ENCODE data around the gene JHY.
A peak's percentile ranks its signal among the peaks of the same experiment; 100 is the strongest.

The JHY gene

GRCh38 chr11:122872046-122872445, 10.5 kb upstream of the JHY start:
- no peak for DNase-seq

- DNase-seq: no peak
These were observed 7.6 kb upstream of the JHY start for GRCh38 chr11:122874991-122875390.

- DNase-seq: no peak
These were observed 4.8 kb upstream of the JHY start for GRCh38 chr11:122877732-122878131.

- DNase-seq: no peak
These were observed 2.8 kb upstream of the JHY start for GRCh38 chr11:122879785-122880184.

- DNase-seq: peak; percentile 64
These were observed 492 bp downstream of the JHY start for GRCh38 chr11:122882857-122883645.

DNA sequence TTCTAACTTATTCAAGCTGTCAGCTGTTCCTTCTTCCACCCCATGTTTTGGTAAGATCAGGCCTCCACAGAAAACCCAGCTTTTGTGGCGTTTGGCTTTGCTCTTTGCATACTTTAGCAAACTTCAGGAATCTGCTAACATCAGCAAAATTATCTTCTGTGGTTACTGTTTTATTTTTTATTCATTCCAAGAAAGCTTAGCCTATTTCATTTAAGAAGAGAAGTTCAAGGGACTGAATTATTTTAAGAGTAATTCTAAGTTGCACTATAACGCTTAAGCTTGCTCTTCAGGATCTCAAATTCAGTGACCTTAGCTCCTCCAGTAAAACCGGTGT, 1.1 kb downstream of the JHY start:
- DNase-seq: no peak

- no peak for DNase-seq
These were observed 5.6 kb downstream of the JHY start for GRCh38 chr11:122888162-122888561.

DNA sequence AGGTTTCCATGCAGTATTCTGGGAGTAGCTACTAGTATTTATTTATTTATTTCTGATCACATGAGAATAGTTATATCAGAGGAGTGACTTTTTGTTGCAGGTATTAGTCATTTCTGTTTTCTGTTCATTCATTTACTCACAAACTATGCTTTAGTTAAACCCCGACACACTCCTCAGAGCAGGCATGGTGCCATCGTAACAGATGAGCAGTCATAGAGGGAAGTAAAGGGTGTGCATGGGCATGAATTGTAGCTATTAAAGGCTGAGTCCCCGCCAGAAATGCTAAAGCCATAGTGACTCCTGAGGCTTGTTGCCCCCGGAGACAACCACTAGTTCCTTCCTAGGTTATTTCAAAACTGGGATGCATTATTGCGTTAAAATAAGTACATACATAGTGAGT, 10.6 kb downstream of the JHY start:
- DNase-seq: no peak

DNA sequence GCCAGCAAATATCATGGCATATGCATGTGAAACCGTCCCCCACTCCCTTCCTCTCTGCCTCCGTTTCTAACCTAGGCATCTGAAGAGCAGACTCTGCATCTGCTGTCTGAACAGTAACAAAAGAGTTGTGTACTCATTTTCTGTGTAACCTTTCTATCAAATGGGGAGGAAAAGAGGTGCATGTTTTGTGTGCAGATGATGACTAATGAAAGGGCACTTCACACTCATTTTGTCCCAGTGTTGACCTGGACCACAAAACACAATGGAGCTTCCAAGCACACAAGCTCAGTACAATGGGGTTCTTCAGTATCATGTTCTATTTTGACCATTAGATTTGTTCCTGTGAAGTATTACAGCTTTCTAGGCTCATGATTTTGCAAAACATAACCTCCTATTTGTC, 13.0 kb downstream of the JHY start:
- DNase-seq: no peak

GRCh38 chr11:122897606-122898210, 15.1 kb downstream of the JHY start:
- peak; percentile 81 for DNase-seq

- DNase-seq: no peak
These were observed 16.2 kb downstream of the JHY start for GRCh38 chr11:122898799-122899198.

GRCh38 chr11:122900587-122901202, 18.1 kb downstream of the JHY start:
- DNase-seq: no peak

DNA sequence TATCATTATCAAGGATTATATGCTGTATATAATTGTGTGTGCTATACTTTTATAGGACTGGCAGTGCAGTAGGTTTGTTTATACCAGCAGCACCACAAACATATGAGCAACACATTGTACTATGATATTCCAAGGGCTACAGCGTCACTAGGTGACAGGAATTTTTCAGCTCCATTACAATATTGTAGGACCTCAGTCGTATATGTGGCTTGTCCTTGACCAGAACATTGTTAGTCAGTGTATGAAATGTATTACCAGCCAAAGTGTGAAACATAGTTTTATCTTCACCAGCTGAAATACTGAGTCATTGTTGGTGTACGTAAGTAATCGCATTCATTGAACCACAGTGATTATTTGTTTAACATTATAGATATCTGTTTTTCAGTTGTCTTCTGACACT, 20.4 kb downstream of the JHY start:
- no peak for DNase-seq

DNA sequence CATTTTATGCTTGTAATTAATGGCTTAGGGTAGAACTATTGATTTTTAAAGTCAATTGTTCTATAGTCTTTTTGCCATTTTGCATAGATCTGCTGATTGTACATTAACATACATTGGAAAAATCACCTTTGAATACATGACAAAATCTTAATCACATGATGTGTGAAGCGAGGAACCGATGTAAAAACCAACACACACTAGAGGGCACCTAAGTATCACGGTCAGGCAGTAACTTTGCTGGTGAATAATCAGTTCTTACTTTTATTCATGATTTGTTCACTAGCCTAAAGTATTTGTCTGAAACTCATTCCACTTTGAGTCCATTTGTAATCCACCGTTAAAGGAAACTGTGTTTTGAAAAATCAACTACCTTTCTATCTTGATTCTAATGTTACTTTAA, 28.2 kb downstream of the JHY start:
- DNase-seq: no peak

- peak; percentile 34 for DNase-seq
These were observed 34.8 kb downstream of the JHY start for GRCh38 chr11:122917311-122917710.

DNA sequence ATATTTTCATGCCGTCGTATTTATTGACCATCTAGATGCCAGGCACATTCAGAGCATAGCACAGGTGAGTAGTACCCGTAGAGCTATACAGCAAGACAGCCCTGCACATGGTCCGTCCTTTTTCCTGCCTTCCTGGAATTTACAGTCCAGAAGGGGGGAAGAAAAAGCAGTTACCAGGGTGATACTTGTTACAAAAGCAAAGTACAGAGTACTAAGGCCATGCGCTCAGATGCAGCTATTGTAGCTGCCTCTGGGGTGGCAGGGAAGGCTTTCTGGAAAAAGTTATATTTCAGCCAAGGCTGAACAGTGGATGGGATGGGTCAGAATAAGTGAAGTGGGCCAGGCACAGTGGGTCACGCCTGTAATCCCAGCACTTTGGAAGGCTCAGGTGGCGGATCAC, 36.2 kb downstream of the JHY start:
- DNase-seq: no peak

DNA sequence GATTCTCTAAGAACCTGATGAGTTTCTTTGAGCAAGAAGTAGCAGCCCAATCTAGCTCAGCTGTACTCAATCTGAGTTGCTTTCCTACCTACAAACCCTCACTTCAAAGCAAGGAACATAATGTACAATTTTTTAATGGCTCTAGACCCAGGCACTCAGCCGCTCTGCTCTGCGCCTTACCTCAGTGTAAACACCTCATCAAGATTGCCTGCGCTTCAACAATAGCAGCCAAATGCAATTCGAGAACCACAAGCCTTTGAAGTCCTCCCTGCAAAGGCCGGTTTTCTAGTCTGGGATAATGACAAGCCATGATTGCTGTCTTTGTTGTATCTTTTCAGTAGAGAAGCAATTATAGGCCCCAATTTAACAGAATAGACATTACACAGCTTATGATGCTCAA, 38.0 kb downstream of the JHY start:
- no peak for DNase-seq

- DNase-seq: no peak
These were observed 40.3 kb downstream of the JHY start for GRCh38 chr11:122922893-122923292.

DNA sequence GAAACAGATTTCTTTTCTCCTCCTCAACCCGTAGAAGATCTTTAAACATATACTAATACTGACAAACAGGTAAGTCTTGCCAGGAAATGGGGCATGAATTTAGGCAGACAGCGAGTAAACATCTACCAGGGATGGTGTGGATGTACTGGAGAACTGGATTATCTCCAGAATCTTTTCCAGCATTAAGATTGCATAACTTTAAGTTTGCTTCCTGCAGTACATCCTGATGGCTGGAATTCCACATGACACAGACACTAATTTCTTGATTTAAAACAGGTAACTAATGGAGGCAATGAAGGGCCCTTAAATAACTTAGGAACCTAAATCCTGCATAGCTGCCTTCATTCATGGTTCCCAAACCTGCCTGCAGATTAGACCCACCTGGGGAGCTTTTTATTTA, 40.7 kb downstream of the JHY start:
- DNase-seq: no peak

- no peak for DNase-seq
These were observed 49.0 kb downstream of the JHY start for GRCh38 chr11:122931510-122931909.

DNA sequence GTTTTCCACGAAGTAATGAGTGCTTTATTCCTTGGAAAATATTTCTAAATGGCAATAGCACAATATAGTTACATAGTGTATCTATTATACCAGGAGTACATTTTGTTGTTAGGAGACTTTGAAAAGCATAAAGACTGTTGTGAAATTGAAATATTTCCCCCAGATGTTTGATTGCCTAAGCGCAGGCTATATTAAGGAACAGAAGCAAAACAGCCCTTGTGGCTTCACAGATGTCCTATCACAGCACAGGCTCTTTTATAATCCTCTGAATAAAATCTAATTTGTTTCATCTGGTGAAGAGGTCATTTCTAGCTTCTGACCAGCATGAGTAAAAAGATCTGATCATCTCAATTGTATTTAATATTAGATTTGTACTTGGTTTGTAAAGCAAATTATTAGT, 50.9 kb downstream of the JHY start:
- no peak for DNase-seq

- DNase-seq: no peak
These were observed 55.4 kb downstream of the JHY start for GRCh38 chr11:122937983-122938382.

- DNase-seq: no peak
These were observed 56.0 kb downstream of the JHY start for GRCh38 chr11:122938557-122938956.

- no peak for DNase-seq
These were observed 68.7 kb downstream of the JHY start for GRCh38 chr11:122951211-122951610.

- no peak for DNase-seq
These were observed 71.9 kb downstream of the JHY start for GRCh38 chr11:122954455-122954854.
